ENCODE results near the gene MANSC1. TPM values are rescaled to one million over a fixed set of nuclear protein-coding genes. Genes with fewer than 3 reads are reported as not detected.

MANSC1 gene
- 43.6 and 49.5 TPM in 2 replicates for total RNA-seq

DNA sequence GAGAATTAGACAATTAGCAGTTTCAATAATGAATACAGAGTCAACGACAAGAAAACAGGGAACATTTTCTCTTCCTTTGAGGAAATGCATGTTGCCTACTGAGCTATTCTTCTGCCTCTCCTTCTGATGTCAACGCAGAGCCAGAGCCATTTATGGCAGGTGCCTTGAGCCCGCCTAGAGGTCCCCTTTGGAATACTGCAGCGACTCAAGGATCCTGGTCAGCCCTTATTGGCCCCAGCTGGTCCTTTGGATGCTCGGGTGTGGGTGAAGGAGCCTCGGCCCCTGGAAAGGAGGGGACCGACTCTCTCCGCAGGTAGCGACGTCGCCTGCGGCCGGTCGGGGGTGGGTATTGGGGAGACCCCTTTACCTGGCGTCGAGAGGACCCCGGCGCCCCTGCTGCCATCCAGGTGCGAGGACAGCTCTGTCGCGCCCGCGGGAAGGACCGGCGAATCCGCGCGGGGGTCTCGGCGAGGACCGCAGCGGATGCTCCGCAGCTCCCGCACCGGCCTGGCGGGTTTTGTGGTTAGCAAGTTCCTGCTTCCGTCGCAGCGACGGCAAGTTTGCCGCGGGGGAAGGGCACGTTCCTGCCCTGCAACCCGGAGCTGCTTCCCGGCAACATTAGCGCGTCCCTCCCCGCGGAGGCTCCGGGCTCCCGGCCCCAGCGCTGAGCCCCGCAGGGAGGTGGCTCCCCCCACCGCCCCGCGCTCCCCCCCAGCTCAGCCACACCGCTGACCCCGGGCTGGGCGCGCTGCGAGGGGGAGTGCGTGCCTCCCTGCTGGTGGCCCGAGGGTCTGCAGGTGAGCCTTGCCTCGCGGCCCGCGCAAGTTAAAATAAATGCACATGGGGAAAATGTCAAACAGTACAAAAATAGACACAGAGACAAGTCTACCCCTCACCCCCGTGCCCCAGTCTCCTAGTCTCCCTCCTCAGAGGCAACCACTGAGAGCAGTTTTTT, at the start of gene MANSC1:
Gene MANSC1 (minus strand): TSS at position 532 of the 955 bp plus-strand sequence. CDS start 6,928 bp downstream, outside the sequence.

DNA sequence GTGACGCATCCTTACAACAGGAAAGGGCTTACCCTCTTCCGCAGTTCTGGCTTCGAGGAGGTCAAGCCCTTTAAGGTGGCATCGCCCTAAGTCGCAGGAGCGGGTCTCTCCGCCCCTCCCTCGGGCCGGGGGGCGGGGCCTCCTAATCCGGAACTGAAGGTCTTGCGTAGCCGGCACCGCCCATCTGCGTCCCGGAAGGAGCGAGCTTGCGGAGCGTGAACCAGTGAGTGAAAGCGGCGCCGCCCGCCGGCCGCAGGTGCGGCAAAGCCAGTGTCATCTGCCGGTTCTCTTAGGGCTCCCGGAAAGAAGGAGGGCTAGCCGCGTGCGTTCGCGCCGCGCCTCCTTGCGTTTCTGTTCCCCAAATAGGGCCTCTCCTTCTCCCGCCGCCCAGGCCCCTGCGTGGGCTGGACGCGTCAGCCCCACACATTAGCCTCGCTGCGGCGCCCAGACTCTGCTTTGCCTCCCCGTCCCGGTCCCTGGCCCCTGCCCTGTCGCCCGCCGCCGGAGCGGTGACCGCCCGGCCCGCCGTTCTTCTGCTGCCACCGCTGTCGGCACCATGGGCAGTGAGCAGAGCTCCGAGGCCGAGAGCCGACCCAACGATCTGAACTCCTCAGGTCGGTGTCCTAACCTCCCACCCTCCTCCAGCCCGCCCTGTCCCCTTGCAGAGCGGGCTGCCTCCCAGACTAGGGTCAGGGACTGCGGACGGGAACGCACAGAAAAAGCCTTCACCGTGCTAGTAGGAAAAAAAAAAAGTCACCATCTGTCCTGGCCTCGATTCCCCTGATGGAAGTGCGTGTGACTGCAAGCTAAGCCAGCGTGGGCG, 7.1 kb upstream of the MANSC1 start, which contains the start of gene BORCS5:
Gene BORCS5 (plus strand): TSS at position 183 of the 823 bp plus-strand sequence. CDS start 374 bp downstream, at position 557.

Small RNA genes within 50 kb of the gene (small RNA-seq; reads per million reads assigned to genes)
- gene RNU6-318P: not detected

Other genes starting within 250 kb of the MANSC1 start
- 41.8 and 49.1 TPM in 2 replicates for gene LRP6, start 83.2 kb downstream of the MANSC1 start, total RNA-seq
- gene BORCS5, start 6.8 kb upstream of the MANSC1 start, total RNA-seq: 6.5 and 9.2 TPM in 2 replicates
- gene DUSP16, start 212.6 kb upstream of the MANSC1 start, total RNA-seq: 8.1 and 13.6 TPM in 2 replicates